PC-9 (cell line): ENCODE measurements around the gene ELOVL4. TPM values are rescaled to one million over a fixed set of nuclear protein-coding genes. Genes with fewer than 3 reads are reported as not detected.

Source experiments
- BruUV-seq: library from RNA; stranded (reverse); fragments of 400-500 nt; replicated peaks from 2 replicates; lab custom pipeline; 2021; lab: Mats Ljungman, UMichigan
- CTCF ChIA-PET: fragments of 300-600 bp; sonication (Branson Sonifier 250); formaldehyde crosslinking; loops from one replicate; lab custom pipeline; 2022; ENCODE audit warnings: antibody characterized with exemption; lab: Charles Lee
- POLR2A ChIA-PET: fragments of 300-600 bp; sonication (Branson Sonifier 250); formaldehyde crosslinking; loops from one replicate; lab custom pipeline; 2022; ENCODE audit warnings: antibody characterized with exemption; ENCODE audit not compliant: unreplicated experiment; lab: Charles Lee
- DNase-seq, 2 experiments: peaks; one replicate each; pipeline versions ENCODE4 v3.0.0 to v3.0.0-alpha.2; 2015 to 2022; ENCODE audit warnings: mixed read lengths in 1 of 2
- H2AFZ ChIP-seq: fragments of 200-600 bp; sonication (generic); 2 replicates; pipeline ENCODE4 v1.8.1; 2017; ENCODE audit warnings: antibody characterized with exemption
- H3F3A ChIP-seq: fragments of 200-600 bp; sonication (generic); 2 replicates; pipeline ENCODE4 v1.8.1; 2017; ENCODE audit warnings: antibody characterized with exemption, mild to moderate bottlenecking, low read depth; ENCODE audit not compliant: insufficient read depth
- H3K27ac ChIP-seq: fragments of 200-600 bp; sonication (generic); 2 replicates; pipeline ENCODE4 v1.6.1; 2016; ENCODE audit warnings: mixed run types
- H3K27me3 ChIP-seq: fragments of 200-600 bp; sonication (generic); 2 replicates; pipeline ENCODE4 v1.6.1; 2016; ENCODE audit warnings: low read depth, mixed run types; ENCODE audit not compliant: insufficient read depth
- H3K36me3 ChIP-seq: fragments of 200-600 bp; sonication (generic); 2 replicates; pipeline ENCODE4 v1.6.1; 2016; ENCODE audit warnings: low read depth, mixed run types
- H3K4me1 ChIP-seq: fragments of 200-600 bp; sonication (generic); replicated peaks from 2 replicates; pipeline ENCODE4 v1.6.1; 2016; ENCODE audit warnings: mixed run types; ENCODE audit not compliant: insufficient read depth
- H3K4me2 ChIP-seq: fragments of 200-600 bp; sonication (generic); 2 replicates; pipeline ENCODE4 v1.6.1; 2017; ENCODE audit warnings: mixed run types
- H3K4me3 ChIP-seq: fragments of 200-600 bp; sonication (generic); 2 replicates; pipeline ENCODE4 v1.6.1; 2016; ENCODE audit warnings: mixed run types
- H3K79me2 ChIP-seq: fragments of 200-600 bp; sonication (generic); 2 replicates; pipeline ENCODE4 v1.6.1; 2017; ENCODE audit warnings: low read depth, mixed run types
- H3K9me2 ChIP-seq: fragments of 200-600 bp; sonication (generic); 2 replicates; pipeline ENCODE4 v1.8.1; 2017; ENCODE audit warnings: mild to moderate bottlenecking; ENCODE audit not compliant: insufficient read depth
- H3K9me3 ChIP-seq: fragments of 200-600 bp; sonication (generic); 2 replicates; pipeline ENCODE4 v1.8.1; 2016; ENCODE audit warnings: low read depth; ENCODE audit not compliant: insufficient read depth
- H4K20me1 ChIP-seq: fragments of 200-600 bp; sonication (generic); 2 replicates; pipeline ENCODE4 v1.8.1; 2017; ENCODE audit not compliant: insufficient read depth
- EZH2 ChIP-seq: fragments of 200-600 bp; sonication (generic); IDR thresholded peaks from 2 replicates; pipeline ENCODE4 v1.8.0; 2017; ENCODE audit warnings: antibody characterized with exemption, low read depth
- intact Hi-C: fragments of 100-400 bp; cut with micrococcal nuclease; formaldehyde crosslinking; loops from one replicate; pipeline ENCODE4 v1.10.0; 2022; ENCODE audit not compliant: unreplicated experiment
- total RNA-seq: library from RNA; stranded (reverse); gene quantifications from 2 replicates; pipeline ENCODE4 v1.2.3, GENCODE V29; 2021
- TF ChIP-seq, protein P1 (sequence below): fragments of 200-600 bp; sonication (generic); conservative IDR thresholded peaks from 2 replicates; pipeline ENCODE4 v1.6.1; 2017; ENCODE audit warnings: mixed run types, antibody characterized with exemption, mild to moderate bottlenecking, moderate library complexity

The ELOVL4 gene
- total RNA-seq, 1 experiment from 2014 or later: not detected

DNA sequence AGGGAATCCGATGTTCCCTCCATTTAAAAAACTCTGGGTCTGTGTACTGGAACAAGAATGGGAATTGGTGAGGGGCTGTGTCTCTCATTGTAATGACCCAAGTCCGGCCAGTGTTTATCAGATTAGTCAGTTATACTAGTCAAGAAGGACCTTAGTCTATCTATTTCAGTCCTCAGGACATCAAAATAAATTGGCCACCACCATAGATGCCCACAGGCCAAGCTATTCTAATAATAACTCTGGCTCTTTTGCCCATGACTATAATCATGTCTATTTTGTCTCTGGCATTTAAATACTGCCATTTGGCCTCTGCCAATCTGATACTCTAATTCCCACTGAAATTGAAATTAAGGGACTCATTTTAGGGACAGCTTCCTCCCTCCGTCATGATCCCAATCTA lies 37.8 kb downstream of the ELOVL4 start:
- ChIA-PET CTCF (no interaction called here), POLR2A (no interaction called here)
- BruUV-seq: no TSS peak
- Histone ChIP-seq H3K4me3 (no peak overlapping the region), H3K79me2 (no peaks in the 10 kb centered on the region), H3K4me2 (no peak overlapping the region), H3K9me2 (no peaks in the 10 kb centered on the region), H3K27me3 (no peaks in the 10 kb centered on the region), H2AFZ (no peak overlapping the region), H3K4me1 (no peaks in the 10 kb centered on the region), H3K27ac (no peak overlapping the region), H3F3A (no peaks in the 10 kb centered on the region), H4K20me1 (no peaks in the 10 kb centered on the region), H3K9me3 (no peaks in the 10 kb centered on the region), H3K36me3 (no peaks in the 10 kb centered on the region)
- intact Hi-C loops: no loop called here
- DNase-seq: no peak
- TF ChIP-seq, protein P1, sequence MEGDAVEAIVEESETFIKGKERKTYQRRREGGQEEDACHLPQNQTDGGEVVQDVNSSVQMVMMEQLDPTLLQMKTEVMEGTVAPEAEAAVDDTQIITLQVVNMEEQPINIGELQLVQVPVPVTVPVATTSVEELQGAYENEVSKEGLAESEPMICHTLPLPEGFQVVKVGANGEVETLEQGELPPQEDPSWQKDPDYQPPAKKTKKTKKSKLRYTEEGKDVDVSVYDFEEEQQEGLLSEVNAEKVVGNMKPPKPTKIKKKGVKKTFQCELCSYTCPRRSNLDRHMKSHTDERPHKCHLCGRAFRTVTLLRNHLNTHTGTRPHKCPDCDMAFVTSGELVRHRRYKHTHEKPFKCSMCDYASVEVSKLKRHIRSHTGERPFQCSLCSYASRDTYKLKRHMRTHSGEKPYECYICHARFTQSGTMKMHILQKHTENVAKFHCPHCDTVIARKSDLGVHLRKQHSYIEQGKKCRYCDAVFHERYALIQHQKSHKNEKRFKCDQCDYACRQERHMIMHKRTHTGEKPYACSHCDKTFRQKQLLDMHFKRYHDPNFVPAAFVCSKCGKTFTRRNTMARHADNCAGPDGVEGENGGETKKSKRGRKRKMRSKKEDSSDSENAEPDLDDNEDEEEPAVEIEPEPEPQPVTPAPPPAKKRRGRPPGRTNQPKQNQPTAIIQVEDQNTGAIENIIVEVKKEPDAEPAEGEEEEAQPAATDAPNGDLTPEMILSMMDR: no peak
- TF ChIP-seq EZH2: no peak

- no peaks in the 10 kb centered on the region for H4K20me1 ChIP-seq
- POLR2A ChIA-PET: no interaction called here
- TF ChIP-seq EZH2: no peak
- no peak overlapping the region for H3K4me2 ChIP-seq
- intact Hi-C loops: no loop called here
- no peaks in the 10 kb centered on the region for H3K36me3 ChIP-seq
- no peaks in the 10 kb centered on the region for H3K9me3 ChIP-seq
- BruUV-seq: no TSS peak
- H3K9me2 ChIP-seq: no peaks in the 10 kb centered on the region
- no peaks in the 10 kb centered on the region for H3K27me3 ChIP-seq
- H3K27ac ChIP-seq: no peak overlapping the region
- CTCF ChIA-PET: no interaction called here
- no peaks in the 10 kb centered on the region for H3F3A ChIP-seq
- DNase-seq: no peak
- H3K4me3 ChIP-seq: no peak overlapping the region
- H3K79me2 ChIP-seq: no peaks in the 10 kb centered on the region
- no peak overlapping the region for H2AFZ ChIP-seq
- no peaks in the 10 kb centered on the region for H3K4me1 ChIP-seq
Measured at GRCh38 chr6:79902046-79902445, 45.3 kb downstream of the ELOVL4 start.

GRCh38 chr6:79898076-79898475 lies 49.3 kb downstream of the ELOVL4 start:
- H4K20me1 ChIP-seq: no peaks in the 10 kb centered on the region
- no peak overlapping the region for H3K4me2 ChIP-seq
- no peaks in the 10 kb centered on the region for H3K79me2 ChIP-seq
- intact Hi-C loops: no loop called here
- no TSS peak for BruUV-seq
- CTCF ChIA-PET: no interaction called here
- no peak for DNase-seq
- POLR2A ChIA-PET: interaction anchor here (0.6 kb wide), 1 partner anchor 147 kb away, joined by 4 read pairs; no protein-coding TSS in a partner anchor
- no peak for TF ChIP-seq EZH2
- TF ChIP-seq, protein P1: no peak
- no peaks in the 10 kb centered on the region for H3F3A ChIP-seq
- no peak overlapping the region for H3K4me3 ChIP-seq
- no peak overlapping the region for H2AFZ ChIP-seq
- peaks cover 22% of the 10 kb centered on the region for H3K4me1 ChIP-seq
- H3K36me3 ChIP-seq: no peaks in the 10 kb centered on the region
- H3K9me2 ChIP-seq: no peaks in the 10 kb centered on the region
- H3K9me3 ChIP-seq: no peaks in the 10 kb centered on the region
- H3K27me3 ChIP-seq: no peaks in the 10 kb centered on the region
- no peak overlapping the region for H3K27ac ChIP-seq

GRCh38 chr6:79896075-79896449 lies 51.3 kb downstream of the ELOVL4 start:
- Histone ChIP-seq H3K27me3 (no peaks in the 10 kb centered on the region), H3K4me1 (peaks cover 22% of the 10 kb centered on the region), H3K27ac (no peak overlapping the region), H3K9me2 (no peaks in the 10 kb centered on the region), H3K36me3 (no peaks in the 10 kb centered on the region), H3K9me3 (no peaks in the 10 kb centered on the region), H3K4me3 (no peak overlapping the region), H2AFZ (0 out of 2 replicates have a peak overlapping the region, but pooled peaks have one; percentile 27), H3K79me2 (no peaks in the 10 kb centered on the region), H3F3A (no peaks in the 10 kb centered on the region), H4K20me1 (no peaks in the 10 kb centered on the region), H3K4me2 (peak overlapping the region; percentile 28)
- TF ChIP-seq, protein P1: no peak
- no peak for TF ChIP-seq EZH2
- intact Hi-C loops: no loop called here
- ChIA-PET CTCF (no interaction called here), POLR2A (no interaction called here)
- BruUV-seq: no TSS peak
- DNase-seq: no peak
